Hypothalamus (tissue), 51 donors: Measurements from ENCODE around the gene SIRT2.

Experiments used
- DNase-seq, 51 donors: peaks; one replicate each; lab custom pipeline; 2025; lab: John Stamatoyannopoulos, UW

SIRT2 gene

DNA sequence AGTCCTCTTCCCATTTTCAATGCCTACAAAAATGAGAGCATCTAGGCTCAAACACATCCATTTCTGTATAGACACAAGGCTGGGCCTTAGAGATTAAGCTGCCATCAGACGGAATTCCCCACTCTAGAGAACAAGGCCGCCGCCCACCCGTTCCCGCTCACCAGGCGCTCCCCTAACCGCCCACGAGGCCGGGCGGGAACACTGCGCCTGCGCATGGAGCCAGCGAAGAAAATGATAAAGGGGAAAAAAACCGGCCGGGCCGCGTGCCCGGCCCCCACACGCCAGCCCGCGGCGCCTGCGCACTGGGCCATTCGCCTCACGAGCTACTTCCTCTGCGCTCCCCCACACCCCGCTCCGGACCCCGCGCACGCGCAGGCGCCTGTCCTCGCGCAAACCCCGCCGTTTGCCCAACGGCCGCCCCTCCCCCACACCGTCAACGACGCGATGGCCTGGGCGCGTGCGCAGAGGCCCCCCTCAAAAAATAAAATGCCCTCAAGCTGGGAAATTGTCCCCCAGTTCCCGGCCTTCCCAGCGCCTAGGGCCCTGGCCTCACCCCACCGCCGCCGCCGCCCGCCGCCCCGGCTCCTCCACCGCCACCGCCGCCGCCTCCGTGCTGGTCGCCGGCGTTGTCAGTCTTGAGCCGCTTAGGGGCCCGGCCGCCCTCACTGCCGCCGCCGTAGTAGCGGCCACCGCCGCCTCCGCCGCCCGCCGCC is 50.1 kb downstream of the SIRT2 start:
- peak; percentile 63 to 97 (median 88) for DNase-seq

DNA sequence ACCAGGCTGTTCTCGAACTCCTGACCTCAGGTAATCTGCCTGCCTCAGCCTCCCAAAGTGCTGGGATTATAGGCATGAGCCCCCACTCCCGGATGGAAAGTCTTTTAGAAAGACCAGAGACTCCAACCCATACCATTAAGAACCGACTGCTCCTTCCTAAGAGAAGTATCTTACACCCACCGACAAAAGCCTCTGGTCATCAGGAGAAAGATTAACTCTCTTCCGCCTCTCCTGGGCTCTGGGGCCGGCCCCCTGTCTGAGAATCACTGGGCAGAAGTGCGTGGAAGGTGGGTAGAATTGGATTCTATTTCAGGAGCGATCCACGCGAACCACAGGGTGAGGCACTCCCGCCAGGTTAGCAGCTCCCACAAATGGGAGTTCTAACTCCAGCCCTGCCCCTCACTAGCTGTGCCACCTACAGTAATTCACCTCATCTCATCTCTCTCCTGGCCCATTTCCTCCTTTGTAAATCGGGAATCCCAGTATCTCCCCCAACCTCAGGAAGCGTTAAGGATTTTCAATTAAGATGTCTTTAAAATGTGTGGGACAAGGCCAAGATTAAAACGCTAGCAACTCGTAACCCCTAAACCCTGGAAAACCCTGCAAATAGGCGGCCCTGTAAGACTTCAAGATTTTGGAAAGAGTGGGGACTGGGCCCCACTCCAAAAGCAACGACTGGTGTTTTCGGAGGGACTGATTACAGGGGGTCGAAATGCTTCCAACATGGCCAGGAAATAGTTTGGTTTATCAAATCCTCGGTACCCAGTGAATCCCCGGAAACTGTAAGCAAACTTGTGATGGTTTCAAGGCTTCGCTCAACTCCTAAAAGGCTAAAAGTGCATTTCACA is 50.9 kb downstream of the SIRT2 start:
- DNase-seq, result no peak

DNA sequence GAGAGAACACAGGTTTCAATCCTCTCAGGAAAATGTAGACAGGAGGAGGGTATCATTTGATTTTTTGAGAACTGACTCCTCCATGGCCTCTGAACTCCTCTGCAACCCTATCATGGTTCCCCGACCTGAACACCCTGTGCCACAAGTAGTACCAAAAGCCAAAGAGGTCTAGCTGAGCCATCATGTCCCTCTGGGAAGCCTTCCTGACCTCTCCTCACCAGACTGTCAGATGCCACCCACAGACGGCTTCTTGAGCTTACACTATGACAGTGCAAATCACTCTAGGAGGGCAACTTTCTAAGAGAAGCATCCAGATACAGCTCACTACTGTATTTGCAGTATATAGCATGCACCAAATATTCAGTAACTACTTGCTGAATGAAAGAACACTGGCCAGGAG is 53.3 kb downstream of the SIRT2 start:
- DNase-seq, result no peak

DNA sequence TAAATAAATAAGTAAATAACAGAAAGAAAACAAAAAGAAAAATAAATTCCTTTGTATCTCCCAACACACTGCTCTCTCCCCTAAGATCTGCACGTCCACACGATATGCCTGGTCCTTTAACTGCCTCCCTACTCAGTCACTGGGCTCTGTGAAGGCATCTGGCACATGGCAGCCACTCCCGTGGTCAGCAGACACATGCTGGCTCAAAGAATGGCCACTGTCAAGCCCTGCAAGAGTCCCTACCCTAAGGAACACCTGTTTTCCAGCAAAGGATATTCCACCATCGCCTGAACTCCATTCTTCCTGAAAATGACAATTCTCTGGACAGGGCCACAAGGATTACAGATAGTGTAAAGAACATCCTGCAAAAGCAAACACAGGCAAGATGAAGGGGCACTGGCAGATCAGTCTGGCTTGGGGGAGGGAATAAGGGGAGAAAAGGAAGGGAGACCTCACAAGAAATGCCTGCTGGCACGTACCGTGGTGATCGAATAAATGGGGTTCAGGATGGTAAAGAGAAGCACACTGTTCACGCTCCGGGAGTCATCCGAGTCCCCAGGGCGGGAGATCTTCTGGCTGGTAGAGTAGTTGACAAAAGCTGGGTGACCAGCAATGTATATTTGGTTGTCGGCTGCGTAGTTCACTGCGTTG is 53.9 kb downstream of the SIRT2 start:
- DNase-seq, result no peak

DNA sequence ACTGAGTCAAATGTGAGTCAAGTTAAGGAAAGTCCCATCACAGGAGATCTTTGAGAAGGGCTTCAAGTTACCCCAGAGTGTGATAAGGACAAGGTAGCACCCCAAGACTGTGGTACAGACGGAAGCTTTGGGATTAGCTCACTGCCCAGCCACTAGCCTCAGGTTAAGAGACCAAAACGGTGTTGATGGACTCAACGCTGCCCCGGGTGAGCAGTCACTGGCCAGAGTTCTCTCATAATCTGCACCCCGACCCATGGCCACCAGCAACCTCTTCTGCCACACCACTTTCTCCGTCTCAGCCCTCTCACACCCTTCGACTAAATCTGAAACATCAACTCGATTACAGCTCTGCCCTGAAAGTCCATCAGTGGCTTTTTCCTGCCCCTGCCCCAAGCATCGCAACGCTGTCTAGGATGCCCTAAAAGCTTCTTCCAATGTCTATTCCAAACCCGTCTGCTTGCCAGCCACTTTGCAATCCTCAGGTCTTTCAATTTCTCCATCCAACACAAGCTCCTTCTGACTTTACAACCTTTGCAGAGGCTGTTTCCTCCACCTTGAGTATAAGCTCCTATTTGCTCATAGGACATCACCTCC is 55.2 kb downstream of the SIRT2 start:
- DNase-seq, result no peak

DNA sequence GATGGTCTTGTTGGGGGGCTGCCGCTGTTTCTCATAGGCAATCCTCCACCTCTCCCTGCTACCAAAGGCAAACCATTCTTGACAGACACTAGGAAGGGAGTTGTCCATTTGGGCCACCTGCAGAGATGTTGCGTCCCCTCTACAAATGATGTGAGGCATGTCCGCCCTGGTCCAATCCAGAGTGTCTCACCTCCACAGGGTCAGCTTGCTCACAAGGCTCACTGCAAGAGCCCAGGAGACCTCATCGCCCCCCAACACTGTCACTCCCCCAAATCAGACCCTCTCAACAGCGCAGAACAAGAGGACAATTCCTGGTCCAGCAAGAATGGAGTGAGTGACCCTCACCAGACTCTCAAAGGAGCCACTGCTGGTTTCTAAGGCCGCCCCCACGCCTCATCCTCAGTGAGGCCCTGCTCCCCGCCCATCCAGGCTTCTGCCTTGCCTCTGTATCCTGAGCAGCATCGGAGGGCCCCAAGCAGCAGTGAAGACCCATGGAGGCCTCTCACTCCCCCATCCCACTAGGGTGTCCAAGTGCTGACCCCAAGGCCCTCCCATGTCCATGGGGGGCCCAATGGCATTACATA is 56.2 kb downstream of the SIRT2 start:
- no peak for DNase-seq

DNA sequence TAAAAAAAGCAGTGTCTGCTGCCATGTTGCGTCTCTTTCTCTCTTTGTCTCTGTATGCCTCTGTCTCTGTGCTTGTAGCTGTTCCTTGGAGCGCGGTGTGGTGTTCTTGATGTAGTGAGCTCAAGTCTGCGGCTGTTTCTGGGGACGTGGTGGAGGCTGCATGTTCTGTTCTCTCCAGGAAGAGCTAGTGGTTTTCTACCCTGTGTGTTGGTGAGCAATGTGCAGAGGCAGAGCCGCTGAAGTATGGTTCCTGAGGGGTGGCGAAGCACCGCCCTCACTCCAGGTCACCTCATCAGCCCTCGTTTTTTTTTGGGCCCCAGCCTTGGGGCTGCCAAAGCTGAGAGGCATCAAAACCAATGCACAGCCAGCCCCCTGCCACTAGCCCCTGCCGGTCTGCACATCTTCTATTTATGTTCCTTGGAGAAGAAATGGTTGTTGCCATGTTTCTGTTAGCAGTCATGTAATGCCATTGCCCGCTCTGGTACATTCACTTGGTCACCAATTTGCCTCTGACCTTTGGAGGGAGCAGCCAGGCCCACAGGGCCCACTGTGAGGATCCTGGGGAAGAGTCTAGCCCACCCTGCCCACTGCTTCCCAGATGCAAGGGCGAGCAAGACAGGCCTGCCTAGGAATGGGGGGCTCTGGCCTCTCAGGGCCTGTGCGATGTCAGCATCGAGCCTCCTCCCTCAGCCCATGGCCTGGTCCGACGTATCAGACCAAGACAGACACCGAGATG is 56.8 kb downstream of the SIRT2 start:
- DNase-seq, result no peak

DNA sequence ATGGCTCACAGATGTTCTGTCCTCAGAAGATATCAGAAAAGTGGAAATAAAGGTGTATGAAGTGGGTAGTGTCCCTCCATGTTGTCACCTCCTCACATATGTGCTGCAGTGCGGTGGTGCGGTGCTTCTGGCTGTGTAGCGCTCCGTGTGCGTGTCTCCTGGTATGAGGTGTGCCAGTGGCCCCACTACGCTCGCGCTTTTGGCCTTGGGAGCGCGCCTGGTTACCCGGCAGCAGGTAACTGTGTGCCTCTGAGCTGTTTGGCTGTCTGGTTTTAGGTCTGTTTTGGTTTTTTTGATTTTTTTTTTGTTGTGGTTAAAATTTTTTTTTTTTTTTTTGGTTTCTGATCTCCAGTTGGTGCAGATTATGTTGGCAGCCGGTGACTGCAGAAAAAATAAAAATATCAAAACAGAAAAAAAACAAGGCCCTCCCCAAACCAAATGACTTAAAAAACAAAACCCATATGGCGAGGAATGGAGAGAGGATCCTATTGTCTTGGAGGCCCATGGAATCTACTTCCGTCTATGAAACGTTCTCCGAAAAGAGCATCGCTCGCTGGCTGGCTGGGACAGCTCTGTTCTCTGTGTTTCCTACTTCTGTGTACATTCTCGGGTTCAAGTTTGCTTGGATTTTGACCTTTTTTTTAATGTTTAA is 57.5 kb downstream of the SIRT2 start:
- DNase-seq, result no peak

DNA sequence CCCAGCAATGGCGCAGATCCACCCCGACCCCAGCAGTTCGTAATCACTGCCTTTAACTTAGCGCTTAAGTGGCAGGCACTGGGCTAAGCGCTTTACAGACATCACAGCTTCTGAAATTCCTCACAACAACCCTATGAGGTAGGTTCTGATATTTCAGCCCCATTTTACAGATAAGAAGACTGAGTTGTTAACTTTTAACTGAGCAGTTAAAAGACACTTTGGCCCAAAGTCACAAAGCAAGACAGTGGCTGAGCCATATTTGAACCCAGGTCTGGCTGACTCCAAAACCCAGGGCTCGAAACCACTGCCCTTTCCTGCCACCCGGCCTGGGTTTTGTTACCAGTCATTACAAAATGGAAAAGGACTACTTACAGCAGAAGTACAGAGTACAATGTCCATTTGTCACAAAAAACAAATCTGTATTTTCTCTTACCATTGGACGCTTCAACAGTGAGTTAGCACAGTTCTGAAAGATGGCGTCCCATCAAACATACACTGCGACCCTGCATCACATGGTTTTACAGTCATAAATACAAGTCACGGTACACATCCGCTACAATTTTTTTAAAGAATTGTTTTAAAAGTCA is 58.1 kb downstream of the SIRT2 start:
- DNase-seq, result no peak

DNA sequence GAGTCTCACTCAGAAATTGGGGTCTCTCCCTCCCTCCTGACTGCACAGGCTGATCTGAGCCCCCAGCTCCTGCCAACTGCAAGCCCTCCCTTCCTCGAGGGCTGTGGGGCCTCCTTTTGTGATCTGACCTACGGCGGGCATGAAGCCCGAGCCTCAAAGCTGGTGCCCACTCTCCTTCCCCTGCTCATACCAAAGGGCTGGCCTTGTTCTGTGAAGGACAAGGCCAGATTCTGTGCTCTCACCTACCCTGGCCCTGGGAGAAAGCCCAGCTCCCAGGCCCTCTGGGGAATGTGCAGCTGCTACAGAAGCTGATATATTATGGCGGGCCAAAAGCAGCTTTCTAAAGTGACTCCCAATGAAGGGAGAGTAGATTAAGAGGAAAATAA is 58.8 kb downstream of the SIRT2 start:
- no peak for DNase-seq

DNA sequence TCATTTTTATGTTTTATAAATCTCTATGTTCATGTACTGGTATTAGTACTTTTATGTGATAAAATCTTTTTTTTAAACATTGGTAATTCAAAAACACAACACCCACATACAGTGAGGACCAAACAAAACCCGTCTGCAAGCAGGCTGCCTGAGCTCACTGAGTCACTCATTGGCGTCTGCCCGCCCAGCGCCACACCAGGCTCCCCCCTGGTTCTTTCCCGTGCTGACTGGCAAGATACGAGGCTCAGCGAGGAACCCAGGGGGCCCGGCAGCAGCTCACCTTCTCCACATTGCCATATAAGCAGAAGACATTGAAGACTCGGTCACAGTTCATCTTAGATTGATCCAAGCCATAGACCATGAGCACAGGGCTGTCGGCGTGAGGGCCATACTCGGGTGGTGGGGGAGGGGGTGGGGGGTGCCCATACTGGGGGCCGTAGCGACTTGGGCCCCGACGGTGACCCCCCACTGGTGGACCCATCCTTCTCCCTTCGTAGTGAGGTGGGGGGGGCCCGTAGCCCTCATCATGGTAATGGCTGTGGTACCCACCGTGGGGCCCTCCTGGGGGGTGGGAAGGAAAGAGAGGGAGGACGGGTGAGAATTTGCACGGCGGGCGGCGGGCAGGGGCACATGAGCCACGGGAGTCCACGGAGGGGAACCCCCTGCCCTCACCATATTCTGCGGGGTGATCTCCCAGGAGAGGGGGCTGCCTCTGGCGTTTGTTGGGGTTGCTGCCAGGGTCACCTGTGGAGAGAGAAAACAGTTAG is 59.4 kb downstream of the SIRT2 start:
- DNase-seq, result no peak

DNA sequence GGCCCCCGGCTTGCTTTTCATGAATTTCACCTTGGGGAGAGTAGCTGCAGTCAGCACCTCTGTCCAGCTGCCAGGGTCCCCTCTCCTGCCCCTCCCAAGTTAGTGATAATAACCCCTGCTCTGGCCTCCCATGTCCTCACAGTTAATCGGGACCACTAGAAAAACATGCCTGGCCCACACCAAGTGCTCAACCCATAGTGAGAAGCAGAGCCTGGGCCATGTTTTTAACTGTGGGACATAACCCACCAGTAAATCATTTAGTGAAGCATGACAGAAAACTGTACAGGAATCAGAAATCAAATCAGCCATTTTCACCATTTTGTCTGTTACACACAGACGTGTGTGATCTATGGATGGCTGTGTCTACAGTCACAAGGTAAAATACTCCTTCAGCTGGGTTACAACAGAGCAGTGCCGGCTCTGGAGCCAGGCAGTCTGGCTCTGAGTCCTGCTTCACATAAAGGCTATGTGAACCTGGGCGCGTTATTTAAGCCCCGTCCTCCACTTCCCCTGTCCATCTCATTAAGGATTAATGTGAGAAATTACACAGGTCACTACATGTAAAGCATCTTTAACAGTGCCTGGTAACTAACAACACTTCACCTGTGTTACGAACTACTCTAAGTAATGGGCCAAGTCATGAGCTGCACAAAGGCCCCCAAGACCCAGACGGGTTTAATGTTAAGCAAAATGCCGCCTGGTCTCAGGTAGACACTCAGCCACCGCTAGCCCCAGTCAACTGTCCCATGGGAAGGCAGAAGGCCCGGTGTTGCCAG is 60.2 kb downstream of the SIRT2 start:
- DNase-seq, result no peak

DNA sequence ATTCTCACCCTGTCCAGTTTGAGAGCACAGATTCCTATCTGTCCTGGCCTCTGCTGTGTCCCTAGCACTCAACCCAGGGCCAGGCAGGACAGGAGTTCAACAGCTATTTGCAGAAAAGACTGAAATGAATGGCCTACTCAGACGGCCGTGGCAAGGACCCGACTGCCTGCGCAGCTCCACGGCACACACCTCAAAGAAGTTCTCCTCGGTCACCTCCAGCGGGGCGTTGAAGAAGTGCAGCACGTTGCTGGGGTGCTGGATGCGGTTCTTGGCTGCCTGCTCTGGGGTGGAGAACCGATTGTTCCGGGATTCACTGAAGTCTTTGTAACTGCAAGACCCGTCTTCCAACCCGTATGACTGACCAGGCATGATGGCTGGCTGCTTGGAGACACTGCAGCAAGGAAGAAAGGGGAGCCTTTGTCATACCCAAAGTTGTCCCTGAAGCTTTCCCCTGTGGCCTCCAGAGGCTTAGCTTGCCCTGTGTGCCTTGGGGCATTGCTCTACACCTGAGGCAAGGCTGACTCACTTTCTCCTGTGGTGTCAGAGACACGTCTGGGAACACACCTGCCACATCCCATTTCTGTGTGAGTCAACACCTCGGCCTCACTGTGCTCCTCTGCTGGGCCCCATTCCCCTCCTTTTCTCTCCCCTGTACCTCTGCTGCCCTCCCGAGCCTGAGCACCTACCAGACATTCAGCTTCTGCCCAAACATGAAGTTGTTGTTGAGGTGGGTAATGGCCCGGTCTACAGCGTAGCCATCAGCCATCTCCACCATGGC is 61.0 kb downstream of the SIRT2 start:
- no peak for DNase-seq

DNA sequence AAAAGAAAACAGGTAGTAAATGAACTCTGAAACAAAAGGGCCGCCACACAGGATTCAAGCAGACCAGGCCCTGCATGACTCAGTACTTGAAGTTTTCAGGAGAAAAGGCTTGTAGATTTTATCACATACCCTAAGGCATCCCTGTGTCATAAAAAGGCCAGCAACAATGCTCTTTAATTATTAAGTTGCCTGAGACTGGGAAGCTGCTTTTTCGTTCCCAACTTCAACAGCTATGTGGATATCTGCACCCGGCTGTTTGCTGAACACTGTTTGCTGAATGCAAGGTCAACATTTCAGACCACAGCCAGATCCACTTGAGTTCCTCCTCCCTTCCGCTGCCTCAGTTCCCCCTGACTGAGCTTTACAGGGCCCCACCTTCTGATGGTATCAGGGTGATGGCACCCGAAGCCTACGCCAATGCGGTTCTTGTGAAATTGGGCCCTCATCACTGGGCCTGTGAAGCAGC is 61.7 kb downstream of the SIRT2 start:
- DNase-seq, result no peak

DNA sequence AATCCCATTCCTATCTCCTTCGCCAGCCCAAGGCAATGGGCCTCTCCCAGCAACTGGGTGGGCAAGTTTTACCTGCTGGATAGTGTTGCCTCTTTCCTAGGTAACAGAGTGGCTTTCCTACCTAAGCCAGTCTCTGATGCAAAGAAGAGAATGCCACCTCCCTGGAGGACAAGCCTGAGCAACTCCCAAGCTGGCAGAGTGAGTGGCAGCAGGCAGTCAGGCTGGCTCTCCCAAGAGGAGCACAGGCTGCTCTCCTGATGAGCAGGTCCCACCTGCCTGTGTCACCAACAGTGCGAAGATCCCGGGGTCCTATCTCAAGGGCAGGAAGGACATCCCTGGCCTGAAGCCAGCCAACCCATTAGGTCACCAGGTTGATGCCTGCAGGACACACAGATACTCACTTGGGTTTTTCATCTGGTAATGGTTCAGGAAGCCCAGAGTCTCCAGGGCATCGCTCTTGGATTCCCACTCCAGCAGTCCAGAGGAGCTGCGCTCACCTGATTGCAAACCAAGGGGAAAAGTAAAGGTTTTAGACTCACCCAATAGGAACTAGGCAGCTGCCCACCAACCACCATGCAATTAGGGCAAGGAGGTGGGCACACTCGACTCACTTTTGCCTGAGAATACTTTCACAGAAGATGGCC is 62.3 kb downstream of the SIRT2 start:
- DNase-seq, result no peak
